Measurements from ENCODE around the gene PEX14.

GRCh38 chr1:10520952-10521351 lies 46.2 kb downstream of the PEX14 start:
- TF ChIP-seq CTCF (optimal IDR thresholded peaks at IDR 0.05 in 1 of 3, IDR thresholded peaks at IDR 0.05 in 1 of 3, conservative IDR thresholded peaks at IDR 0.05 in 1 of 3; ENCODE audit: extremely low read depth in 1 of 3, insufficient read depth in 2 of 3, low read length in 3 of 3) = no peak
- no peak for TF ChIP-seq EZH2 (IDR thresholded peaks at IDR 0.05; ENCODE audit: low read length)

Data from keratinocyte (primary cell).